ENCODE measurements around the gene MEIS3.
"Not testable (repeated sequence)": the region's sequence is repeated elsewhere in the genome, so short reads cannot be mapped to it uniquely, and the experiment has no call there.

The MEIS3 gene

DNA sequence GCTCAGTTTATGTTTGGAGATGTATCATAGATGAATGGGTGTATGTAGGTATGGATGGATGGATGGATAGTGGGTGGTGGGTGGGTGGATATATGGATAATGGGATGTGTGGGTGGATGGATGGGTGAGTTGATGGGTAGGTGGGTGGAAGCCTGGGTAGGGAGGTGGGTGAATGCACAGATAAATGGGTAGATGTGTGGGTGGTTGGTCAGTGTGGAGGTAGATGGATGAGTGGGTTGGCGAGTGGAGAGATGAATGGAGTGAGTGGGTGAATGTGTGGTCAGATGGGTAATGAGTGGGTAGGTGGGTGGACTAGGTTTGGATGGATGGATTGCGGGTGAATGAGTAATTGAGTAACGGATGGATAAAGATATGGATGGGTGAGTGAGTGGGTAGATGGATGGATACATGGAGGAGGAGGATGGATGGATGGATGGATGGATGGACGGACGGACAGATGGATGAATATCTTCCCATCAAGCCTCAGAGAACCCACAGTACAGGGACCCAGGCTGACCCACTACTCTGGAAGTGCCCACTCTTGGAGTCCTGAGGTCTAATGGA, 13.4 kb downstream of the MEIS3 start:
- no peak overlapping the region for H3K27ac ChIP-seq (ENCODE audit: insufficient read depth, low read length, poor library complexity, severe bottlenecking)
- no peak for DNase-seq
- peaks cover 13% of the 10 kb centered on the region for H3K27me3 ChIP-seq (replicated peaks; ENCODE audit: control insufficient read depth, insufficient read depth, low read length, poor library complexity, severe bottlenecking)
- no peaks in the 10 kb centered on the region for H3K36me3 ChIP-seq (ENCODE audit: control insufficient read depth, insufficient read depth, low read length)
- no peak overlapping the region for H3K4me3 ChIP-seq (ENCODE audit: insufficient read depth, low read depth, low read length, poor library complexity, severe bottlenecking)
- no peaks in the 10 kb centered on the region for H3K9me3 ChIP-seq (ENCODE audit: control insufficient read depth, low read length)
- no peaks in the 10 kb centered on the region for H3K4me1 ChIP-seq (ENCODE audit: control insufficient read depth, insufficient read depth, low read length, poor library complexity, severe bottlenecking)

GRCh38 chr19:47405197-47405550, 14.2 kb downstream of the MEIS3 start:
- Histone ChIP-seq H3K27ac (ENCODE audit: insufficient read depth, low read length, poor library complexity, severe bottlenecking) (no peak overlapping the region), H3K4me3 (ENCODE audit: insufficient read depth, low read depth, low read length, poor library complexity, severe bottlenecking) (no peak overlapping the region), H3K27me3 (replicated peaks; ENCODE audit: control insufficient read depth, insufficient read depth, low read length, poor library complexity, severe bottlenecking) (peaks cover 13% of the 10 kb centered on the region), H3K36me3 (ENCODE audit: control insufficient read depth, insufficient read depth, low read length) (no peaks in the 10 kb centered on the region), H3K4me1 (ENCODE audit: control insufficient read depth, insufficient read depth, low read length, poor library complexity, severe bottlenecking) (no peaks in the 10 kb centered on the region), H3K9me3 (ENCODE audit: control insufficient read depth, low read length) (no peaks in the 10 kb centered on the region)
- no peak for DNase-seq

DNA sequence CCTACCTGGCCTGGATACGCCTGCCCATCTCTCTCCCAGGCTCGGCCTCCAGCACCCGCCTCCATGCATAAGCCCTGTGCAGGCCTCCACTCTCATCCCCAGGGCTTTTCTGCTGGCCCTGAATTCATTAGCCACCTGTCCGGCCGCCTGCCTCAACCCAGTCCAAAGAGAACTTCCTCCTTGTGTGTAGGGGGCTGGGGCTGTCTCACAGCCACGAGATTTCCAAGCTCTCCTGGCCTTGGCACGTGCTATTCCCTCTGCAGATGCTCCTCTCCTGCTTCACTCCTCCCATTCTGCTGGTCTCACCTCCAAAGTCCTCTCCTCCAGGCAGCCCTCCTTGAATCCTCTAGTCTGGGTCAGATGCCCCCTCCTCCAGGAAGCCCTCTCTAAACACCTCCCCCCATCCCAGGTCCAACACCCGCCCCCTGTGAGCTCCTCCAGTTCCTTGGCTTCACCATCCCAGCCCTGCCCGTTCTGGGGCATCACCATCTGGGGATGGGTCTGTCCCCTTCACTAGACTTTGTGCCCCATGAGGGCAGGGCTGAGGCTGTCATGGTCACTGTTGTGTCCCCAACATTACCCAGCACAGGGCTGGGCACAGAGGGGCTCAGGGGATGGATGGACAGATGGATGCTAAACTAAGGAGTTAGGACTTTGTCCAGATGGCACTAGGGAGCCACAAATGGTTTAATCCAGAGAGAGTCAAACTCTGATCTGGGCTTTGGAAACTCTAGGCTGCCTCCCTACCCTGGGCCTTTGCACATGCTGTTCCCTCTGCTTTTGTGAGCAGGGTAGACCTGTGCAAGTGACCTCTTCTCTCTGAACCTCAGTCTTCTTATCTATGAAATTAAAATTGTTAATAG, 14.8 kb downstream of the MEIS3 start:
- Histone ChIP-seq H3K9me3 (ENCODE audit: control insufficient read depth, low read length) (no peaks in the 10 kb centered on the region), H3K36me3 (ENCODE audit: control insufficient read depth, insufficient read depth, low read length) (no peaks in the 10 kb centered on the region), H3K4me3 (ENCODE audit: insufficient read depth, low read depth, low read length, poor library complexity, severe bottlenecking) (no peak overlapping the region), H3K27me3 (replicated peaks; ENCODE audit: control insufficient read depth, insufficient read depth, low read length, poor library complexity, severe bottlenecking) (peaks cover 13% of the 10 kb centered on the region), H3K27ac (ENCODE audit: insufficient read depth, low read length, poor library complexity, severe bottlenecking) (no peak overlapping the region), H3K4me1 (ENCODE audit: control insufficient read depth, insufficient read depth, low read length, poor library complexity, severe bottlenecking) (no peaks in the 10 kb centered on the region)
- DNase-seq, result no peak

GRCh38 chr19:47402504-47402903, 16.8 kb downstream of the MEIS3 start:
- H3K27me3 ChIP-seq (replicated peaks; ENCODE audit: control insufficient read depth, insufficient read depth, low read length, poor library complexity, severe bottlenecking), result peaks cover 13% of the 10 kb centered on the region

DNA sequence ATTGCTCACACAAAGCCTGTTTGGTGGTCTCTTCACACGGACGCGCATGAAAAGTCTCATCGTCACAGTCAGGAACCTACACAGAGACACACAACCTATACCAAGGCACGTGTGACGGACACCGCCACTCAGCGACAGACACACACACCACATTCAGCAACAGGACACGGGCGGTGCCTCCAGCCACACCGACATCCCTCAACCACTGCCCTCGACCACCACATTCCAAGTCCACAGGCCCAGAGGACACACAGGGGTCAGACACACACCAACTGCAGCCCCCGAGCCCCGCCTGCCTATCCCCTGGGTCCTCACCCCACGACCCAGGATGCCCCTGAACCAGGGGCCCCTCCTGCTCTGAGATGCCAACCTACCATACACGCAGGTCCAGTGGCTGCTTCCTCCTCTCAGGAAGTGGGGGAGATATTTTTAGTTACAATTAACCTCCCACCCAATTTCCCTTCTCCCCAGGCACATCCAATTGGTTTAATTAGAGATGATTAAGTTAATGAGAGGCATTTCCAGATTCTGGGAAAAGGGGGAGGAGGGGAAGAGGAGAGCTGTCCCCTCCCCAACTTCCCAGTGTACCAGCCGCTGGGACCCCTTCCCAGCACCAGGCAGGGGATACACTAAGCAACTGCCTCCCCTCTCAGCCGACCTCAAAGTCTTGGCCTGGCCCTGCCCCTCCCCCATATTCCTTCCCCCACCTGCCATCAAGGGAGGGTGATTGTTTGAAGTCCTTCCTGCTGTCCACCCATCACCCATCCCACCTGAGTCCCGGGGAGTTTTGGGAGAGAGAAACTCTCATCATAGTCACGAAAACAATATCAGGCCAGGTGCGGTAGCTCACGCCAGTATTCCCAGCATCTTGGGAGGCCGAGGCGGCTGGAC, 20.4 kb downstream of the MEIS3 start:
- H3K27ac ChIP-seq (ENCODE audit: insufficient read depth, low read length, poor library complexity, severe bottlenecking), result no peak overlapping the region
- no peaks in the 10 kb centered on the region for H3K9me3 ChIP-seq (ENCODE audit: control insufficient read depth, low read length)
- no peaks in the 10 kb centered on the region for H3K4me1 ChIP-seq (ENCODE audit: control insufficient read depth, insufficient read depth, low read length, poor library complexity, severe bottlenecking)
- H3K27me3 ChIP-seq (replicated peaks; ENCODE audit: control insufficient read depth, insufficient read depth, low read length, poor library complexity, severe bottlenecking), result no peaks in the 10 kb centered on the region
- H3K36me3 ChIP-seq (ENCODE audit: control insufficient read depth, insufficient read depth, low read length), result no peaks in the 10 kb centered on the region
- no peak for DNase-seq
- H3K4me3 ChIP-seq (ENCODE audit: insufficient read depth, low read depth, low read length, poor library complexity, severe bottlenecking), result no peak overlapping the region

More at GRCh38 chr19:47402504-47402903, 16.8 kb downstream of the MEIS3 start:
- Histone ChIP-seq H3K9me3 (ENCODE audit: control insufficient read depth, low read length) (no peaks in the 10 kb centered on the region), H3K36me3 (ENCODE audit: control insufficient read depth, insufficient read depth, low read length) (no peaks in the 10 kb centered on the region), H3K4me3 (ENCODE audit: insufficient read depth, low read depth, low read length, poor library complexity, severe bottlenecking) (no peak overlapping the region), H3K4me1 (ENCODE audit: control insufficient read depth, insufficient read depth, low read length, poor library complexity, severe bottlenecking) (no peaks in the 10 kb centered on the region), H3K27ac (ENCODE audit: insufficient read depth, low read length, poor library complexity, severe bottlenecking) (no peak overlapping the region)
- DNase-seq, result no peak

GRCh38 chr19:47391510-47392223, 27.7 kb downstream of the MEIS3 start:
- no peak overlapping the region for H3K27ac ChIP-seq (ENCODE audit: insufficient read depth, low read length, poor library complexity, severe bottlenecking)
- DNase-seq, result peak; percentile 47 to 72 (median 64)

DNA sequence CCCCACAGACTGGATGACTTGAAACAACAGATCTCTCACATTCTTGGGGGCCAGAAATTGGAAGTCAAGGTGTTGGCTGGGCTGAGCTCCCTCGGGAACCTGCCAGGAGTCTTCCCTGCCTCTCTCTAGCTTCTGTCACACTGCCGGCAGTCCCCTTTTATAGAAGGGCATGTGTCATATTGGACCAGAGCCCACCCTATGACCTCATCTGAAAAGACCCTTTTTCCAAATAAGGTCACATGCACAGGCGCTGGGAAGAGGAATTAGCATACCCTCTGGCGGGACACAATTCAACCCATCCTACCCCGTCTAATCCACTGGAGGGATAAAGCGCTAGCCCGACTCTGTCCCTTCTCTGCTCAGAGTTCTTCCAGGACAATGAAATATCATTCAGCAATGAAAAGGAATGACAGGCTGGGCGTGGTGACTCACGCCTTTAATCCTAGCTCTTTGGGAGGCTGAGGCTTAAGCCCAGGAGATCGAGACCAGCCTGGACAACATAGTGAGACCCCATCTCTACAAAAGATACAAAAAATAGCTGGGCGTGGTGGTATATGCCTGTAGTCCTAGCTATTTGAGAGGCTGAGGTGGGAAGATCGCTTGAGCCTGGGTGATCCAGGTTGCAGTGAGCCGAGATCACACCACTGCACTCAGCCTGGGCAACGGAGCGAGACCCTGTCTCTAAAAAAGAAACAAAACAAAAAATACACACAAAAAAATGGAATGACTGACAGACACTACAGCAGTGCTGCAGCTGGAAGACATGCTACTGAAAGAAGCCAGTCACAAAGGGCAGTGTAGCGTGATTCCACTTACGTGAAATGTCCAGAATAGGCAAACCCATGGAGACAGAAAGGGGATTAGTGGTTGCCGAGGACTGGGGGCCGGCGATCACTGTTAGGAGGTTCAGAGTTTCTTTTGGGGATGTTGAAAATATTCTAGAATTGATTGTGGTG, 28.5 kb downstream of the MEIS3 start:
- Histone ChIP-seq H3K4me1 (ENCODE audit: control insufficient read depth, insufficient read depth, low read length, poor library complexity, severe bottlenecking) (no peaks in the 10 kb centered on the region), H3K9me3 (ENCODE audit: control insufficient read depth, low read length) (no peaks in the 10 kb centered on the region), H3K27me3 (replicated peaks; ENCODE audit: control insufficient read depth, insufficient read depth, low read length, poor library complexity, severe bottlenecking) (no peaks in the 10 kb centered on the region), H3K27ac (ENCODE audit: insufficient read depth, low read length, poor library complexity, severe bottlenecking) (no peak overlapping the region), H3K36me3 (ENCODE audit: control insufficient read depth, insufficient read depth, low read length) (no peaks in the 10 kb centered on the region), H3K4me3 (ENCODE audit: insufficient read depth, low read depth, low read length, poor library complexity, severe bottlenecking) (no peak overlapping the region)
- no peak for DNase-seq

More at GRCh38 chr19:47391510-47392223, 27.7 kb downstream of the MEIS3 start:
- Histone ChIP-seq H3K27me3 (replicated peaks; ENCODE audit: control insufficient read depth, insufficient read depth, low read length, poor library complexity, severe bottlenecking) (no peaks in the 10 kb centered on the region), H3K9me3 (ENCODE audit: control insufficient read depth, low read length) (no peaks in the 10 kb centered on the region), H3K36me3 (ENCODE audit: control insufficient read depth, insufficient read depth, low read length) (no peaks in the 10 kb centered on the region), H3K4me1 (ENCODE audit: control insufficient read depth, insufficient read depth, low read length, poor library complexity, severe bottlenecking) (no peaks in the 10 kb centered on the region), H3K4me3 (ENCODE audit: insufficient read depth, low read depth, low read length, poor library complexity, severe bottlenecking) (no peak overlapping the region)

GRCh38 chr19:47389150-47389556, 30.2 kb downstream of the MEIS3 start:
- H3K27ac ChIP-seq (ENCODE audit: insufficient read depth, low read length, poor library complexity, severe bottlenecking), result no peak overlapping the region
- DNase-seq, result no peak
- no peaks in the 10 kb centered on the region for H3K4me1 ChIP-seq (ENCODE audit: control insufficient read depth, insufficient read depth, low read length, poor library complexity, severe bottlenecking)
- no peaks in the 10 kb centered on the region for H3K36me3 ChIP-seq (ENCODE audit: control insufficient read depth, insufficient read depth, low read length)
- no peak overlapping the region for H3K4me3 ChIP-seq (ENCODE audit: insufficient read depth, low read depth, low read length, poor library complexity, severe bottlenecking)
- no peaks in the 10 kb centered on the region for H3K27me3 ChIP-seq (replicated peaks; ENCODE audit: control insufficient read depth, insufficient read depth, low read length, poor library complexity, severe bottlenecking)
- no peaks in the 10 kb centered on the region for H3K9me3 ChIP-seq (ENCODE audit: control insufficient read depth, low read length)

DNA sequence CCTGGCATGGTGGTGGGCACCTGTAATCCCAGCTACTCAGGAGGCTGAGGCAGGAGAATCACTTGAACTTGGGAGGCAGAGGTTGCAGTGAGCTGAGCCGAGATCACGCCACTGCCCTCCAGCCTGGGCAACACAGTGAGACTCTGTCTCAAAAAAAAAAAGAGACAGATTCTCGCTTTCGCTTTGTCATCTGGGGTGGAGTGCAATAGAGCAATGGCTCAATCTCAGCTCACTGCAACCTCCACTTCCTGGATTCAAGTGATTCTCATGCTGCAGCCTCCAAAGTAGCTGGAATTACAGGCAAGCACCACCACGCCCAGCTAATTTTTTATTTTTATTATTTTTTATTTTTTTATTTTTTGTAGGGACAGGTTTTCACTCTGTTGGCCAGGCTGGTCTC, 30.6 kb downstream of the MEIS3 start:
- DNase-seq; H3K4me1 ChIP-seq (ENCODE audit: control insufficient read depth, insufficient read depth, low read length, poor library complexity, severe bottlenecking); H3K4me3 ChIP-seq (ENCODE audit: insufficient read depth, low read depth, low read length, poor library complexity, severe bottlenecking); H3K9me3 ChIP-seq (ENCODE audit: control insufficient read depth, low read length); H3K27ac ChIP-seq (ENCODE audit: insufficient read depth, low read length, poor library complexity, severe bottlenecking); H3K36me3 ChIP-seq (ENCODE audit: control insufficient read depth, insufficient read depth, low read length); H3K27me3 ChIP-seq (replicated peaks; ENCODE audit: control insufficient read depth, insufficient read depth, low read length, poor library complexity, severe bottlenecking): not testable (repeated sequence)

Measured in effector memory CD4-positive, alpha-beta T cell (primary cell).